GM12872 (cell line): Measurements from ENCODE around the gene CES3.

ENCODE experiments used
- TF ChIP-seq, protein P1 (sequence below): IDR thresholded peaks from 3 replicates; pipeline ENCODE4 v1.5.1; 2011; ENCODE audit warnings: low read depth, mild to moderate bottlenecking, low read length, moderate library complexity; ENCODE audit not compliant: insufficient read depth

CES3 gene

DNA sequence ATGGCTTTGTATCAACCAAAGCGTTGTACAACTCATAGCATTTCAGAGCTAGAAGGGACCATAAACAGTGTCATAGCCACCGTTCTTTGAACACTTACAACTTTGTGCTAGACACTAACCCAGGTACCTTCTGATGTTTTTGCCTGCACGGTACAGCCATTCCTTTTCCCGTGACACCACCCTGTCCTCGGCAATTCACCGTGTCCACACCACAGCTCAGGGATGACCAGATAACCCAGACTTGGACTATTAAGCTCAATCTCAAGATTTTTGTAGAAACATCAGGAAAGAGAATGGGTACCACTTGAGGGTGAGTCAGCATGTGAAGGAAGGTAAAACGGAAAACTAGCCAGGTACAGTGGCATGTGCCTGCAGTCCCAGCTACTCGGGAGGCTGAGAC, 58.1 kb downstream of the CES3 start:
- TF ChIP-seq, protein P1, sequence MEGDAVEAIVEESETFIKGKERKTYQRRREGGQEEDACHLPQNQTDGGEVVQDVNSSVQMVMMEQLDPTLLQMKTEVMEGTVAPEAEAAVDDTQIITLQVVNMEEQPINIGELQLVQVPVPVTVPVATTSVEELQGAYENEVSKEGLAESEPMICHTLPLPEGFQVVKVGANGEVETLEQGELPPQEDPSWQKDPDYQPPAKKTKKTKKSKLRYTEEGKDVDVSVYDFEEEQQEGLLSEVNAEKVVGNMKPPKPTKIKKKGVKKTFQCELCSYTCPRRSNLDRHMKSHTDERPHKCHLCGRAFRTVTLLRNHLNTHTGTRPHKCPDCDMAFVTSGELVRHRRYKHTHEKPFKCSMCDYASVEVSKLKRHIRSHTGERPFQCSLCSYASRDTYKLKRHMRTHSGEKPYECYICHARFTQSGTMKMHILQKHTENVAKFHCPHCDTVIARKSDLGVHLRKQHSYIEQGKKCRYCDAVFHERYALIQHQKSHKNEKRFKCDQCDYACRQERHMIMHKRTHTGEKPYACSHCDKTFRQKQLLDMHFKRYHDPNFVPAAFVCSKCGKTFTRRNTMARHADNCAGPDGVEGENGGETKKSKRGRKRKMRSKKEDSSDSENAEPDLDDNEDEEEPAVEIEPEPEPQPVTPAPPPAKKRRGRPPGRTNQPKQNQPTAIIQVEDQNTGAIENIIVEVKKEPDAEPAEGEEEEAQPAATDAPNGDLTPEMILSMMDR, result no peak

GRCh38 chr16:67021321-67021720, 60.3 kb downstream of the CES3 start:
- TF ChIP-seq, protein P1, result no peak

- TF ChIP-seq, protein P1, result no peak
These were observed 61.6 kb downstream of the CES3 start for GRCh38 chr16:67022531-67023214.

DNA sequence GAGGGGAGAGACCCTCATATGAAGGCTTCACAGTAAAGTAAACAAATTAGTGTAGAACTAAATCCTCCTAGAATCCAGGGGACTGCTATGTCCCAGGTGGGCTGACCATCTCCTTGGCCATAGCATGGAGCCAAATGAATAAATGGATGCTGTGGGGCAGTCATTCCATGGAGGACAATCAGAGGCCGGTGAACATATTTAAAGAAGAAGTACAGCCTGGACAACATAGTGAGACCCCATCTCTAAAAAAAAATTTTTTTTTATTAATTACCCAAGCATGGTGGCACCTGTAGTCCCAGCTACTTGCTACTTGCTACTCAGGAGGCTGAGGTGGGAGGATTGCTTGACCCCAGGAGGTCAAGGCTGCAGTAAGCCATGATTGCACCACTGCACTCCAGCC, 62.6 kb downstream of the CES3 start:
- TF ChIP-seq, protein P1, result no peak
